GM19099 (cell line): ENCODE measurements around the gene ARPC5L.

Experiments
- POLR2A ChIP-seq: IDR thresholded peaks from 3 replicates; pipeline ENCODE4 v1.6.1; 2011; ENCODE audit warnings: low read depth; ENCODE audit not compliant: insufficient read length; ENCODE audit errors: extremely low read depth

Gene ARPC5L

GRCh38 chr9:124839612-124840299 is 22.2 kb upstream of the ARPC5L start:
- TF ChIP-seq POLR2A = no peak

GRCh38 chr9:124840300-124840833 is 21.6 kb upstream of the ARPC5L start:
- TF ChIP-seq POLR2A = no peak

GRCh38 chr9:124841075-124841821 is 20.7 kb upstream of the ARPC5L start:
- TF ChIP-seq POLR2A = no peak

GRCh38 chr9:124843456-124844034 is 18.4 kb upstream of the ARPC5L start:
- no peak for TF ChIP-seq POLR2A

- TF ChIP-seq POLR2A = no peak
These were observed 17.6 kb upstream of the ARPC5L start for GRCh38 chr9:124844291-124844690.

- no peak for TF ChIP-seq POLR2A
These were observed 15.0 kb upstream of the ARPC5L start for GRCh38 chr9:124846969-124847368.

- no peak for TF ChIP-seq POLR2A
These were observed 12.1 kb upstream of the ARPC5L start for GRCh38 chr9:124849801-124850200.

GRCh38 chr9:124852121-124852828 is 9.7 kb upstream of the ARPC5L start:
- TF ChIP-seq POLR2A = no peak

- TF ChIP-seq POLR2A = no peak
These were observed 8.9 kb upstream of the ARPC5L start, which contains the start of gene WDR38 for GRCh38 chr9:124852829-124853531. WDR38 (plus strand) TSS chr9:124853460; CDS start chr9:124853532, 72 bp downstream.

GRCh38 chr9:124853605-124854143 is 8.3 kb upstream of the ARPC5L start:
- no peak for TF ChIP-seq POLR2A

GRCh38 chr9:124854161-124854560 is 7.8 kb upstream of the ARPC5L start:
- TF ChIP-seq POLR2A = no peak

GRCh38 chr9:124854822-124855221 is 7.1 kb upstream of the ARPC5L start:
- TF ChIP-seq POLR2A = no peak

GRCh38 chr9:124855566-124855943 is 6.4 kb upstream of the ARPC5L start:
- no peak for TF ChIP-seq POLR2A
